NB4 (cell line): ENCODE results near the gene LYST.

ENCODE experiments used
- DNase-seq: peaks from one replicate; pipeline ENCODE4 v3.0.0; 2010; ENCODE audit warnings: low read depth
- H3K4me3 ChIP-seq: one replicate; pipeline ENCODE4 v1.5.1; 2011; ENCODE audit warnings: mild to moderate bottlenecking, low read depth, low read length, moderate library complexity
- MYC ChIP-seq: IDR thresholded peaks from 2 replicates; pipeline ENCODE4 v1.6.1; 2011; ENCODE audit warnings: low read depth, low read length
- POLR2A ChIP-seq: IDR thresholded peaks from 2 replicates; pipeline ENCODE4 v1.6.1; 2011; ENCODE audit warnings: mild to moderate bottlenecking; ENCODE audit not compliant: insufficient read length; ENCODE audit errors: extremely low read depth
- TF ChIP-seq, protein P1 (sequence below): IDR thresholded peaks from 2 replicates; pipeline ENCODE4 v1.6.1; 2011; ENCODE audit warnings: low read depth, low read length
- TF ChIP-seq, protein P2 (sequence below): IDR thresholded peaks from one replicate; pipeline ENCODE4 v1.5.1; 2012; ENCODE audit warnings: low read depth, low read length

LYST gene

DNA sequence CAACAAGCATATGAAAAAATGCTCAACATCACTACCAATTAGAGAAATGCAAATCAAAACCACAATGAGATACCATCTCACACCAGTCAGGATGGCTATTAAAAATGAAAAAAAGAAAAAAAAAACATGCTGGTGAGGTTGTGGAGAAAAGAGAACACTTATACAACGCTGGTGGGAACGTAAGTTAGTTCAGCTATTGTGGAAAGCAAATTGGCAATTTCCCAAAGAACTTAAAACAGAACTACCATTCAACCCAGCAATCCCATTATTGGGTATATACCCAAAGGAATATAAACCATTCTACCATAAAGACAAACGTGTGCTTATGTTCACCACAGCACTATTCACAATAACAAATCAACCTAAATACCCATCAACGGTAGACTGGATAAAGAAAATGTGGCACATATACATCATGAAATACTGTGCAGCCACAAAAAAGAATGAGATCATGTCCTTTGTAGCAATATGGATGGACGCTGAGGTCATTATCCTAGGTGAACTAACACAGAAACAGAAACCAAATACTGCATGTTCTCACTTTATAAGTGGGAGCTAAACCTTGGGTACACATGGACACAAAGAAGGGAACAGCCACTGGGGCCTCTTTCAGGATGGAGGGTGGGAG, 49.5 kb downstream of the LYST start:
- TF ChIP-seq POLR2A (no peak), MYC (no peak)
- TF ChIP-seq, protein P1, sequence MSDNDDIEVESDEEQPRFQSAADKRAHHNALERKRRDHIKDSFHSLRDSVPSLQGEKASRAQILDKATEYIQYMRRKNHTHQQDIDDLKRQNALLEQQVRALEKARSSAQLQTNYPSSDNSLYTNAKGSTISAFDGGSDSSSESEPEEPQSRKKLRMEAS = no peak
- TF ChIP-seq, protein P2, sequence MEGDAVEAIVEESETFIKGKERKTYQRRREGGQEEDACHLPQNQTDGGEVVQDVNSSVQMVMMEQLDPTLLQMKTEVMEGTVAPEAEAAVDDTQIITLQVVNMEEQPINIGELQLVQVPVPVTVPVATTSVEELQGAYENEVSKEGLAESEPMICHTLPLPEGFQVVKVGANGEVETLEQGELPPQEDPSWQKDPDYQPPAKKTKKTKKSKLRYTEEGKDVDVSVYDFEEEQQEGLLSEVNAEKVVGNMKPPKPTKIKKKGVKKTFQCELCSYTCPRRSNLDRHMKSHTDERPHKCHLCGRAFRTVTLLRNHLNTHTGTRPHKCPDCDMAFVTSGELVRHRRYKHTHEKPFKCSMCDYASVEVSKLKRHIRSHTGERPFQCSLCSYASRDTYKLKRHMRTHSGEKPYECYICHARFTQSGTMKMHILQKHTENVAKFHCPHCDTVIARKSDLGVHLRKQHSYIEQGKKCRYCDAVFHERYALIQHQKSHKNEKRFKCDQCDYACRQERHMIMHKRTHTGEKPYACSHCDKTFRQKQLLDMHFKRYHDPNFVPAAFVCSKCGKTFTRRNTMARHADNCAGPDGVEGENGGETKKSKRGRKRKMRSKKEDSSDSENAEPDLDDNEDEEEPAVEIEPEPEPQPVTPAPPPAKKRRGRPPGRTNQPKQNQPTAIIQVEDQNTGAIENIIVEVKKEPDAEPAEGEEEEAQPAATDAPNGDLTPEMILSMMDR = no peak
- H3K4me3 ChIP-seq = no peak overlapping the region
- no peak for DNase-seq

DNA sequence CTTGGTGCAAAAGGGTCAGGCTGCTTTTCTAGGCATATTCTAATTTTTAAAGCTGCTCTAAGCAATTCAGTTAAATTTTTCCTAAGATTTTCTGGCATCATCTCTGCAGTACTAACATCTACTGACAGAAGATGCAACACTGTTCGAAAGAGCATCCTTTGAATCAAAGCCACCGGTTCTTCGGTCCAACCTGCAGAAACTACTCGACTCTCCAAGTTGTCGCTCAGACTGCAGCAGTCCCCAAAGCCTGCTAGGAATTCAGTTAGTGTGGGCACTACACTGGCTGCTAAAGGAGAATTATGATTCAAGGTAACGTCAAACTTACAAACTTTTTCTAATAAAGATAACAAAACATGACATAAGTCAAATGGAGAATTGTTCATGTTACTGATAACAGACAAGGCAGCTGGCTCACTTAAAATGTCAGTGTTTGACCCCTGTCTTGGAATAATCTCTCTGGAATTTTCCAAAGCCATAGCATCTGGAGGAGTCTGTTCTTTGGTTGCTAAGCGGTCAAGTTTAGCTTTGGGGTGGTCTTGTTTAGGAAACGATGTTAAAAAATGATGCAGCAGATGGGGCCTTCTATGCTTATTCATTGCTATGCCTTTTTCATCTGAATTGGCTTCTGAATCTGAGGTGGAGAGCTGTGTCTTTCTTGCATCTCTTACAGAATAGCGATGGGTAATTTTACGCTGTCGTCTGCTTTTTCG, 56.9 kb downstream of the LYST start:
- TF ChIP-seq POLR2A = no peak
- TF ChIP-seq, protein P2 = no peak
- TF ChIP-seq MYC = no peak
- TF ChIP-seq, protein P1 = no peak
- no peak overlapping the region for H3K4me3 ChIP-seq
- DNase-seq = no peak

DNA sequence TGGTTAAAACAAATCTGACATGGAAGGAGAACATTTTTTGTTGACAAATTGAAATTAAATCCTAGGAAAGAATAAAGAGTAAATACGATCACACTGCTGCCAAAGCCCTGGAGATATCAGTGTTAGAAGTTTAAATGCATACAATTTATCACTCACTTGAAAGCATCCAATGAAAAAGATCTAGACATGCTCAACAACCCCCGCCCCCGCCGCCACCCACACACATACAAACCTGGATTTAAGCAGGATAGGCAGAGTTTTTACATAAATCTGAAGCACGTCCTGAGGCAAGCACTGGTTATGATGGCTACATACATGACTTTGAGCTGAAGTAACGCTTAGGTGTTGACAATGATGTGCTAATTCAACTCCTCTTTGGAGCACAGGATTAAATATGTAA, 58.5 kb downstream of the LYST start:
- TF ChIP-seq POLR2A (no peak), MYC (no peak)
- TF ChIP-seq, protein P2 = no peak
- TF ChIP-seq, protein P1 = no peak
- H3K4me3 ChIP-seq = no peak overlapping the region
- no peak for DNase-seq

DNA sequence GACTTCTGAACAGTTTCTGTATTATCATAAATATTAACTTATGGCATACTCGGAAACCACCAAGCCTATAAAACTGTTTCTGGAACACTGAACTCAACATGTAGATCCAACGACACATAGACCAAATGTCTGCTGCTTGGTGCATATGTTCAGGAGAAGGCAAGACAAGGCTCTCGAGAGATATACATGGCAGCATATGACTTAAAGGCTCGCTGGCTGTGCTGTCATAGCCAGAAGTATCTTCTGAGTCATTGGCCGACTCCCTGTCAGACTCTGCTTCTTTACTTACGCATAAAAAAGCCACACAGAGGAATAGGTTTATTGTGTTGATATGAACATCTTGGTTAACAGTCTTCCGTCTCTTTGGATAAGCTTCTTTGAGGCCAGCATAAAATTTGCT, 60.6 kb downstream of the LYST start:
- H3K4me3 ChIP-seq = no peak overlapping the region
- TF ChIP-seq POLR2A (no peak), MYC (no peak)
- TF ChIP-seq, protein P2 = no peak
- TF ChIP-seq, protein P1 = no peak
- no peak for DNase-seq

DNA sequence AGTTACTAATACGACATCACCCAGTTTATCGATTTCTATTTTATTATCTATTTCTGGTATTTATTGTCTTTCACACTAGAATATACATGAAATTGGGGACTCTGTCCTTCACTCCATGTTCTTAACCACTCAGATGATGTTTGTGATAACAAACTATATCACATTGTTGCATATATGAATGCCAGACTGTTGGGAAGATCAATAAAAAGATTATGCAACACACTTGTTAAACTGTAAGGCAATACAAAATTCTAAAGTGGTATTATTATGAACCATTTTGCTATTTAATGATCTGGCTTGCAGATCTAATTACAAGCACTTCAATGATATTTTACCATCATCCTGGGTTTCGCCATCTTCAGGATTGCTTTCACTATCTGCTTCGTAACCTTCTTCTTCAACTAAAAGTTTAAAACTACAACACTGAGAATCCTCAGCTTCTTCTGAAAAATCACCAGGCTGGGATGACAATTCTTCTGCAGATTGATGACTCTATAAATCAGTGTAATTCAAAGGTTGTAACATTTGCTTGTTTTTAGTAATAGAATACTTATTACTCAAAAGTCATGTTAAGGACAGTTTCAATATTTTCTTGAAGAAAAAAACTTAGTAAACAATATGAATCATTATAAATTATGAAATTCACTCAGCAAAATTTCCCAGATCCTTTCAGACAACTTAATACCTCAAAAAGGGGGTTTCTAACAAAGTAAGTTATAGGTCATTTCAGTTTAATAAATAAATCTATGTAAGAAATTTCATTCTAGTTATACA, 63.9 kb downstream of the LYST start:
- no peak overlapping the region for H3K4me3 ChIP-seq
- DNase-seq = no peak
- TF ChIP-seq POLR2A (no peak), MYC (no peak)
- TF ChIP-seq, protein P1 = no peak

DNA sequence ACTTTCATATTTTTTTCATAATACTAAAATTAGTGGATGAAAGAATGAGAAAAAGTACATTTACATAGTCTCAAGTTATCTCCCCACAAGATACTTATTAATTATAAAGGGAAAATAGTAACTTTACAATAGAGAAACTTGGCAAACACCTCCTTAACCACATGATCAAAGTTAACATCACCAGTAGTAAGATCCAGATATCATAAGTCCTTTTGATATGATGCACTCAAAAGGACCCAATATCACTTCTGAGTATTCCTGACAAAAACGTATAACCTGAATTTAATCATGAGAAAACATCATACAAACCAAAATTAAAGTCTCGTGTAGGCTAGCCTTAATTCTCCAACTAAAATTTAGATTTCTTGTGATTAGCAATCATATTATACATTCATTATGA, 67.4 kb downstream of the LYST start:
- TF ChIP-seq POLR2A = no peak
- TF ChIP-seq, protein P2 = no peak
- TF ChIP-seq MYC = no peak
- TF ChIP-seq, protein P1 = no peak
- no peak overlapping the region for H3K4me3 ChIP-seq
- DNase-seq = no peak
